ENCODE measurements around the gene TSPY10. TPM values are rescaled to one million over a fixed set of nuclear protein-coding genes. Genes with fewer than 3 reads are reported as not detected.
"Not testable (repeated sequence)": the region's sequence is repeated elsewhere in the genome, so short reads cannot be mapped to it uniquely, and the experiment has no call there.

TSPY10 gene
- not detected for total RNA-seq
- polyA plus RNA-seq (2013, experiment 1 of 2), result not detected
- polyA plus RNA-seq (2013, experiment 2 of 2), result not detected
- long read RNA-seq, experiment 1, result 0 reads
- long read RNA-seq, experiment 2, result 0 reads
- long read RNA-seq, experiment 3, result 0 reads
- long read RNA-seq, experiment 4, result 0 reads

DNA sequence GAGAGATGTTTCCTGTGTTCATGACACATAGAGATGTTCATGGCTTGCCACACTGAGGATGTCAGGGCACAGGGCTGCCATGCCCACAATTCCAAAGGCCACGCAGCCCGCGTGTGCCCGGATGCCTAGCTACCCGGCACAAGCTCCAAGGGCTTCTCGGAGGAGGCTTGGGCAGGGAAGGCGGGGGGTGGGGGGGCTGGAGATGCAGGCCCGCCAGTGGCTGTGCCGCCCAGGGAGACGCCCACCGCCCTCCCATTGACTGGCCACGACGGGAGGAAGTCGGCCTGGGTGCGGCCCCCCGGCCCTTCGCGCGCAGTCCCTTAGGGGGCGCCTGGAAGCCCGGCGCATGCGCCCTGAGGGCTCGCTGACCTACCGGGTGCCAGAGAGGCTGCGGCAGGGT is at the start of gene TSPY10:
TSPY10 (plus strand) TSS at position 301 of the 400 bp plus-strand sequence; CDS start at position 347, 46 bp downstream.
- H3K27ac ChIP-seq (ENCODE audit: low read depth, low read length); H3K4me1 Mint-ChIP-seq; H3K27me3 ChIP-seq (ENCODE audit: control insufficient read depth, insufficient read depth, low read length, poor library complexity, severe bottlenecking); DNase-seq; H3K9me3 Mint-ChIP-seq; H3K27ac Mint-ChIP-seq; H3K36me3 Mint-ChIP-seq (ENCODE audit: low read depth); H3K9me3 ChIP-seq (ENCODE audit: control insufficient read depth, low read length); H3K4me3 Mint-ChIP-seq; H3K9ac ChIP-seq (ENCODE audit: extremely low read depth, low read length, poor library complexity, severe bottlenecking); H3K27me3 Mint-ChIP-seq (ENCODE audit: insufficient read depth); H3K4me1 ChIP-seq (ENCODE audit: control insufficient read depth, insufficient read depth, low read length); H3K4me3 ChIP-seq (ENCODE audit: low read length); H3K36me3 ChIP-seq (ENCODE audit: control insufficient read depth, insufficient read depth, low read length): not testable (repeated sequence)
- no CpG with 5 or more reads among the region's 26 CpGs for WGBS, 2 experiments (ENCODE audit: insufficient coverage in 1 of 2, insufficient read length in 1 of 2)

DNA sequence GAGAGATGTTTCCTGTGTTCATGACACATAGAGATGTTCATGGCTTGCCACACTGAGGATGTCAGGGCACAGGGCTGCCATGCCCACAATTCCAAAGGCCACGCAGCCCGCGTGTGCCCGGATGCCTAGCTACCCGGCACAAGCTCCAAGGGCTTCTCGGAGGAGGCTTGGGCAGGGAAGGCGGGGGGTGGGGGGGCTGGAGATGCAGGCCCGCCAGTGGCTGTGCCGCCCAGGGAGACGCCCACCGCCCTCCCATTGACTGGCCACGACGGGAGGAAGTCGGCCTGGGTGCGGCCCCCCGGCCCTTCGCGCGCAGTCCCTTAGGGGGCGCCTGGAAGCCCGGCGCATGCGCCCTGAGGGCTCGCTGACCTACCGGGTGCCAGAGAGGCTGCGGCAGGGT is 40.7 kb upstream of the TSPY10 start, which contains the start of gene TSPY9:
TSPY9 (plus strand) TSS at position 301 of the 400 bp plus-strand sequence; CDS start at position 347, 46 bp downstream.
- H3K9ac ChIP-seq (ENCODE audit: extremely low read depth, low read length, poor library complexity, severe bottlenecking); H3K4me1 Mint-ChIP-seq; H3K4me3 ChIP-seq (ENCODE audit: low read length); H3K4me3 Mint-ChIP-seq; H3K9me3 ChIP-seq (ENCODE audit: control insufficient read depth, low read length); DNase-seq; H3K36me3 ChIP-seq (ENCODE audit: control insufficient read depth, insufficient read depth, low read length); H3K27ac Mint-ChIP-seq; H3K36me3 Mint-ChIP-seq (ENCODE audit: low read depth); H3K27me3 Mint-ChIP-seq (ENCODE audit: insufficient read depth); H3K27me3 ChIP-seq (ENCODE audit: control insufficient read depth, insufficient read depth, low read length, poor library complexity, severe bottlenecking); H3K9me3 Mint-ChIP-seq; H3K27ac ChIP-seq (ENCODE audit: low read depth, low read length); H3K4me1 ChIP-seq (ENCODE audit: control insufficient read depth, insufficient read depth, low read length): not testable (repeated sequence)
- no CpG with 5 or more reads among the region's 26 CpGs for WGBS, 2 experiments (ENCODE audit: insufficient coverage in 1 of 2, insufficient read length in 1 of 2)

DNA sequence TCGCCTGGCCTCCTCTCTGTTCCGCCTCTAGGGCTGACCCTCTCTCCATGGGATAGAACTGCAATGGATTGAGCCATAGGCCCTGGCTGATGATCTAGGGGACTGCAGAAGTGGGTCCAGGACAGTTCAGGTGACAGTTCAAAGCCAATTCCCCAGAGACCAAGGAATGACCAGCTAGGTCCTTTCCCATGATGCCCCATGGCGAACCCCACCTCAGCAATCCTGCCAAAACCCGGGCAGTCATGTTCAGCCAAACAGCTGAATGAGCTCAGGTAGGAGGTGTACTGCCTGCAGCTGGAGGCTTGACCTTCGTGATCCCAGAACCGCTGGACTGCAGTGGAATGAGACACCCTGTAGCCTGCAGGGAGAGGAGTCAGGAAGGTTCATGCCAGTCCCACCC is 23.3 kb upstream of the TSPY10 start:
- not testable (repeated sequence) for H3K27ac ChIP-seq (ENCODE audit: low read depth, low read length); H3K36me3 ChIP-seq (ENCODE audit: control insufficient read depth, insufficient read depth, low read length); H3K4me1 Mint-ChIP-seq; H3K9ac ChIP-seq (ENCODE audit: extremely low read depth, low read length, poor library complexity, severe bottlenecking); H3K4me3 ChIP-seq (ENCODE audit: low read length); H3K4me1 ChIP-seq (ENCODE audit: control insufficient read depth, insufficient read depth, low read length); H3K9me3 ChIP-seq (ENCODE audit: control insufficient read depth, low read length); H3K27ac Mint-ChIP-seq; H3K4me3 Mint-ChIP-seq; H3K36me3 Mint-ChIP-seq (ENCODE audit: low read depth); H3K27me3 ChIP-seq (ENCODE audit: control insufficient read depth, insufficient read depth, low read length, poor library complexity, severe bottlenecking); DNase-seq; H3K27me3 Mint-ChIP-seq (ENCODE audit: insufficient read depth); H3K9me3 Mint-ChIP-seq
- 60% methylated on average over 1 of the region's 6 CpGs; no CpG with 5 or more reads in 1 of the 2 experiments for WGBS, 2 experiments (ENCODE audit: insufficient coverage in 1 of 2, insufficient read length in 1 of 2)

DNA sequence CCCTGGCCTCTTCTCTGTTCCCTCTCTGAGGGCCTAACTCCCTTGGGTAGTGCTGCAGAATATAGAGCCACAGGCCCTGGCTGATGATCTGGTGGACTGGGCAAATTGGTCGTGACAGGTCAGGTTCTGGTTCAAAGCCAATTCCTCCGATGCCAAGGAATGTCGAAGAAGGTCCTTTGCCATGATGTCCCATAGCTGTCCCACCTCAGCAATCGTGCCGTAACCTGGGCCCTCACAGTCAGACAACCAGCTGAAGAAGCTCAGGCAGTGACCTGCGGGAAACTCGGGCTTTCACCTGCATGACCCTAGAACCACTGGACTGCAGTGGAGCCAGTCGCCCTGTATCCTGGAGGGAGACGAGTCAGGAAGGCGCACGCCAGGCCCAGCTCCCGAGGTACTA is 11.4 kb upstream of the TSPY10 start:
- H3K4me1 Mint-ChIP-seq; H3K4me1 ChIP-seq (ENCODE audit: control insufficient read depth, insufficient read depth, low read length); H3K9me3 Mint-ChIP-seq; DNase-seq; H3K27ac ChIP-seq (ENCODE audit: low read depth, low read length); H3K36me3 Mint-ChIP-seq (ENCODE audit: low read depth); H3K27me3 ChIP-seq (ENCODE audit: control insufficient read depth, insufficient read depth, low read length, poor library complexity, severe bottlenecking); H3K36me3 ChIP-seq (ENCODE audit: control insufficient read depth, insufficient read depth, low read length); H3K27ac Mint-ChIP-seq; H3K9me3 ChIP-seq (ENCODE audit: control insufficient read depth, low read length); H3K4me3 Mint-ChIP-seq; H3K4me3 ChIP-seq (ENCODE audit: low read length); H3K9ac ChIP-seq (ENCODE audit: extremely low read depth, low read length, poor library complexity, severe bottlenecking); H3K27me3 Mint-ChIP-seq (ENCODE audit: insufficient read depth): not testable (repeated sequence)
- 73% methylated on average over 5 of the region's 12 CpGs; no CpG with 5 or more reads in 1 of the 2 experiments for WGBS, 2 experiments (ENCODE audit: insufficient coverage in 1 of 2, insufficient read length in 1 of 2)

Other genes with a start within 250 kb of the TSPY10 start
- not detected for gene TSPY4, start 190.4 kb upstream of the TSPY10 start, total RNA-seq
- gene TSPY8, start 170.1 kb upstream of the TSPY10 start, total RNA-seq, result not detected
- gene TSPY3, start 129.5 kb upstream of the TSPY10 start, total RNA-seq, result not detected
- gene TSPY1, start 60.9 kb upstream of the TSPY10 start, total RNA-seq, result not detected
- not detected for gene TSPY9, start 40.6 kb upstream of the TSPY10 start, total RNA-seq

Data from endodermal cell (in vitro differentiated cells).